Dedifferentiated amniotic fluid mesenchymal stem cell (primary cell): ENCODE data around the gene BBS10.
A peak's percentile ranks its signal among the peaks of the same experiment; 100 is the strongest.
"Not testable (repeated sequence)": the region's sequence is repeated elsewhere in the genome, so short reads cannot be mapped to it uniquely, and the experiment has no call there.

Source experiments
- DNase-seq: peaks from one replicate; pipeline ENCODE4 v3.0.0-alpha.2; 2016; ENCODE audit errors: extremely low spot score

Gene BBS10

DNA sequence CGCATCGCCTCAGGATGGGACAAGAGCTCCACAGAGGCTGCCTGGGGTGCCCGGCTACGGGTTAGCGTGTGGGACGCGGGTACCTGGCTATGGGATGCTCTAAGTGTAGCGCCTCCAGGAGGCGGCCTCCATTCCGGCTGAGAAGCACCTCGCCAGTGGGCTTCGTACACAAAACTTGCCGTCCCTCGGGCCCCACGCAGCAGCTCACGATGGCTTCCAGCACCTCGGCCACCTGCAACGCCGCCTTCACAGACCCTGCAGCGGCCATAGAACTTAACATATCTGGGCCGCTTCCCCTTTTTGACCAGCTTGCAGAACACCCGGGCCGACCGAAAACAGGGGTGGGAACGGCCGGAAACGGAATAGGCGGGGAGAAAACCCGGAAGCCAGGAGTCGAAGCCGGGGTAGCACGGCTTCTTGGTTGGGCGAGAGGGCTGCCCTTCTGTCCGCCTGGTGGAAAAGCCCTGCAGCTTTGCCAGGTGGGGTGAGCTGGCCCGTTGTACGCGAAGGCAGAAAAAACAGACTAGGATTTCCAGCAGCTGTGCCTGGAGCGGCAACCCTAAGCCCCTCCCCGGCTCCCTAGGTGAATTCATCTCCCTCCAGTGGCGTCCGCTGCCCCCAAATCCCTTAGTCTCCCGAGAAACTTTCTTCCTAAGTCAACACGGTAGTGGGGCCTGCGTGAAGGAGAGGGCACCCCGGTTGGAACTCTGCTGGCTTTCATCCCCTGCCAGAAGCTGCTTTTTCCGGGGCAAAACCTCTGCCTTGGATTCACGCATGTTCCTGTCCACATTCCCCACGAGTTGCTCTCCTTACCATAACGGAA is at the start of gene BBS10:
Gene BBS10, minus strand, starts transcription at position 337 of the 823 bp plus-strand sequence. Its CDS starts 57 bp downstream, at position 280.
- peak; percentile 83 for DNase-seq

DNA sequence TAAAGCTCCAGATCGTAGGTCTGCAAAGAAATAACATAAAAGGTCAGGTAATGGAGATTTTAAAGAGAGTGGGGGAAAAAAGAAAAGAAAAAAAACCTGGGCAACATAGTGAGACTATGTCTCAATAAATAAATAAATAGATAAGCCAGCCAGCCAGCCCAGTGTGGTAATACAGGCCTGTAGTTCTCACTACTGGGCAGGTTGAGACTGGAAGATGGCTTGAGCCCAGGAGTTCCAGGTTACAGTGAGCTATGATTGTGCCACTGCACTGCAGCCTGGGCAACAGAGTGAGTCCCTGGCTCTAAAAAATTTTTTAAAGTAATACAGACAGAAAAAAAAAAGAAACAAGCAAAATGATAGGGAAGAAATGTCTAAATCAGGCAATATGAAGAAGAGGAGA is 43.2 kb upstream of the BBS10 start:
- DNase-seq, result no peak

DNA sequence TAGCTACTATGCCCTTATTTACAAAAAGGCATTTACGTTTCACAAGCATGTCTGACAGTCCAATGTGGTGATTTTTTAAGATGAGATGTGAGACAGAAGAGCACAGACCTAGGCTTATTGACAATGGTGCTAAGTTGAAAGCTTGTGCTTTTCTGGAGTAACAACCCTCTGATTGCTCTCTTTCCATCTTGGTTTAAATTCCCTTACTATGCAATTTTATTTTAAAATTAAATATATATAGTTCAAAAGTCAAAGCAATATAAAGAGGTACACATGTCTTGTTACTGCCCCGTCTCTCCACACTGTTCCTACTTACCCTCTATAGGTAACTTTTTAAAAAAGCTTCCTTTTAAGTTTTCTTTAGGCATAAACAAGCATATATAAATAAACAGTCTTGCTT is 39.4 kb upstream of the BBS10 start:
- DNase-seq, result no peak

DNA sequence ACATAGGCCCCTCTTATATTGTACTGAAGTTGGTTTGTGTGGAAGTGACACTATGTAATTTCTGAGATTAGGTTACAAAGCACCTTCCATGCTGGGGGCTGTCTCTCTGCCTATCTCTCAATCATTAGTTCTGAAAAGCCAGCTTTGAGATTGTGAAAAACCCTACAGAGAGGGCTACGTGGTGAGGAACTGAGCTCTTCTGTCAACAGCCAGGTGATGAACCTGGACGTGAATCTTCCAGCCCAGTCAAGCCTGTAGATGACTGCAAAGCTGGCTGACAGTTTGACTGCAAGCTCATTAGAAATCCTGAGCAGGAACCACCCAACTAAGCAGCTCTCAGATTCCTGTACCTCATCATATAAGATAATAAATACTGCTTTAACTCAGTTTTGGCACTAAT is 36.3 kb upstream of the BBS10 start:
- DNase-seq, result no peak

DNA sequence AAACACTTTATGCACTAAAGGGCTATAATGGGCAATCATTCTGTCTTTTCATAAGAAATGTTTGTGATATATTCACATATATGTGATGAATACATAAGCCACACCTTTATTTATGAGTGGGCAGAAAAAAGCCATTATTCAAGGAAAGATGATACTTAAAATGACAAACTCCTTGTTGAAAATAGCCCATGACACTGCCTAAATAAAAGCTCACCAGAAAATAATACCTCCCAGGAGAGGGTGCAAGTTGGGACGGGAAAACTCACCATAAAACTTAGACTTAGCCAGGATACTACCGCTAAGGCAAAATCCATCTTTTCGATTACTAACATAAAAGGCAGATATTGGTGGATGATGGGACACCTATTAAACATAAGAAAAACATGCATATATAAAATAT is 35.8 kb upstream of the BBS10 start:
- no peak for DNase-seq

DNA sequence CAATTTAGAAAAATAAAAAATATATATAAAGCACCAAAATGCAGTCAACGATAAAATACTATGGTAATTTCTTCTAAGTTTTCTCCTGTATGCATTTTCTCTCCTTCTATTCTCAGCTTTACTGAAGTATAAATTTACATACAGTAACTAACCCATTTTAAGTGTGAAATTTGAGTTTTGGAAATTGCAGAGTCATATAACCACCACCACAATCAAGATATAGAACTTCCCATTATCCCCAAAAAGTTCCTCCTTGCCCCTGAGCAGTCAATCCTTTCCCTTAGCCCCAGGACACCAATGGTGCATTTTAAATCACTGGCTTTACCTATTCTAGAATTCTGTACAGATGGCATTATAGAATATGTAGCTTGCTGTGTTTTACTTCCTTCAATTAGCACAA is 31.0 kb upstream of the BBS10 start:
- DNase-seq, result no peak

DNA sequence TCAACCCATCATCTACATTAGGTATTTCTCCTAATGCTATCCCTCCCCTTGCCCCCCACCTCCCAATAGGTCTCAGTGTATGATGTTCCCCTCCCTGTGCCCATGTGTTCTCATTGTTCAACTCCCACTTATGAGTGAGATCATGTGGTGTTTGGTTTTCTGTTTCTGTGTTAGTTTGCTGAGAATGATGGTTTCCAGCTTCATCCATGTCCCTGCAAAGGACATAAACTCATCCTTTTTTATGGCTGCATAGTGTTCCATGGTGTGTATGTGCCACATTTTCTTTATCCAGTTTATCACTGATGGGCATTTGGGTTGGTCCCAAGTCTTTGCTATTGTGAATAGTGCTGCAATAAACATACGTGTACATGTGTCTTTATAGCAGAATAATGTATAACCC is 28.7 kb upstream of the BBS10 start:
- DNase-seq, result not testable (repeated sequence)

DNA sequence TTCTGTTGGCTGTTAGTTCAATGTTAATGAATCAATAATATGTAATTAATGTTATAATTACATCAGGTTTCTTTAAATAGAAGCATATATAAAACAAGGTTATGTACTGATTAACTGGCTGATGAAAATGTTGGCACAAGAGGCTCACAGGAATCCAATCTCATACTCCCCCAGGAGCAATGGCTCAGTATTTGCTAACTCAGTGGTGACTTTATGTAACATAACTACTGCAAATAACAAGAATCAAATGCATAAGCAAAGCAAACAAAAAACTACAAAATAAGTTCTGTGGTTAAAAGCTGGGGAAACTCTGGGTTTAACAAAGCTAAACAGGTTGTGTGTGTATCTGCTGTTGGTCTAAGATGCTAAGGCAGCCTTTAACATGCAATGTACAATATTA is 27.7 kb upstream of the BBS10 start:
- no peak for DNase-seq

DNA sequence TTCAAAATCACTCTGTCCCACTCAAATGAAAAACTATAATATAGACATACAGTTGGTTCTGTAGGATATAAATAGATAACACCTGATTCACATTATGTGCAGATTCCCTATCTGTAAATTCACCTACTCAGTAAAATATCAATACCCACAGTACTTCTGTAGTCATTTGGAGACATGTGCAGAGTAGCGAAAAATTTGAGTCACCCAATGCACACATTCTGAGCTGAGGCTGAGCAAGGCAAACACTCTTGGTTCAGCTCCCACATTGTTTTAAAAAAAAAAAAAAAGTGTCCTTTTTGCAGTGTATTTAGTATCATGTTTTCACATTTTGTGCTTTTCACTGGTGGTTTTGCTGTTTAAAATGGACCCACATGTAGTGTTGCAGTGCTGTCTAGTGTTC is 27.3 kb upstream of the BBS10 start:
- DNase-seq, result no peak

DNA sequence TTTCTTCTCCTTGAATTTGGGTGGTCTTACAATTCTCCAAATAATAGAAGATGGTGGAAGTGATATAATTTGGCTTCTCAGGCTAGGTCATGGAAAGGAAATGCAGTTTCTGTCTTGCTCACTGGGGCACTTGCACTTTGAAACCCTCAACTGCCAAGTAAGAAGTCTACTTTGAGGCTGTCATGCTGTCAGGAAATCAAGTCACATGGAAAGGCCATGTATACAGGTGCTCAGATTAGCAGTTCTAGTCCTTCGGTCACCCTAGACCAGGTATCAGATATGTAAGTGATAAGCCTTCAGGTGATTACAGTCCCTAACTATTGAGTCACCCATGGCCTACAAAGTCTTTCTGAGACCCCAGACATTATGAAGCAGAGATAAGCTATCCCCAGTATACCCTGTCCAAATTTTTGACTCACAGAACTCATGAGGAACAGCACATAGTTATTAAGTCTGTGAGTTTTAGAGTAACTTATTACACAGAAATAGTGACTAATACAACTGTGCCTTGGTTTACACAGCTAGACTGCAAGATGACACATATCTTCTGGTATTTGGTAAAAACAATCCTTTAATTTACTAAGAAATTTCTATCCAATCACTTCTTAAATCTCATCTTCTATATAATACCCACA is 26.3 kb upstream of the BBS10 start:
- no peak for DNase-seq

DNA sequence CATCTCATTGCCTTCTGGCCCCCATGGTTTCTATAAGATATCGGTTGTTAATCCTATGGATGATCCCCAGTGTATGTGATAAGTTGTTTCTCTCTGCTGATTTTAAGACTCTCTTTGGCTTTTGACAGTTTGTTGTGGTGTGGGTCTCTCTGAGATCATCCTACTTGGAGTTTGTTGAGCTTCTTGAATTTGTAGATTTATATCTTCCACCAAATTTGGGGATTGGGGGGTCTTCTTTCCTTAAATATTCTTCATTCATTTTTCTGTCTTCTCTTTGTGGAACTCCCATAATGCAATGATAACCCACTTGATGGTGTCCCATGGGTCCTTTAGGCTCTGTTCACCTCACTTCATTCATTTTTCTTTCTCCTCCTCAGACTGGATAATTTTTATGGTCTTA is 20.0 kb upstream of the BBS10 start:
- no peak for DNase-seq

DNA sequence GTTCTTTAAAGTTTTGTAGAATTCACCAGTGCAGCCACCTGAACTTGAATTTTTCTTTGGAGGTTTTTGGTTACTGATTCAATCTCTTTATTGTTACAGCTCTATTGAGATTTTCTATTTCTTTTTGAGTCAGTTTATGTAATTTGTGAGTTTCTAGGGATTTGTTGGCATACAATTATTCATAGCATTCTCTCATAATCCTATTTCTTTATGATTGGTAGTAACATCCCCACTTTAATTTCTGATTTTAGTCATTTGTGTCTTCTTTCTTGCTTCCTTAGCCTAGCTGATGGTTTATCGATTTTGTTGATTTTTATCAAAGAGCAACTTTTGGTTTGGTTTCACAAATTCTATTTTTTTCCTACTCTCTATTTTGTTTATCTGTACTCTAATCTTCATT is 17.9 kb upstream of the BBS10 start:
- DNase-seq, result no peak

DNA sequence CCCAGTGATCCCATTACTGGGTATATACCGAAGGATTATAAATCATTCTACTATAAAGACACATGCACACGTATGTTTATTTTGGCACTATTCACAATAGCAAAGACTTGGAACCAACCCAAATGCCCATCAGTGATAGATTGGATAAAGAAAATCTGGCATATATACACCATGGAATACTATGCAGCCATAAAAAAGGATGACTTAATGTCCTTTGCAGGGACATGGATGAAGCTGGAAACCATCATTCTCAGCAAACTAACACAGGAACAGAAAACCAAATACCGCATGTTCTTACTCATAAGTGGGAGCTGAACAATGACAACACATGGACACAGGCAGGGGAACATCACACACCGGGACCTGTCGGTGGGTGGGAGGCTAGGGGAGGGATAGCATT is 15.9 kb upstream of the BBS10 start:
- not testable (repeated sequence) for DNase-seq

DNA sequence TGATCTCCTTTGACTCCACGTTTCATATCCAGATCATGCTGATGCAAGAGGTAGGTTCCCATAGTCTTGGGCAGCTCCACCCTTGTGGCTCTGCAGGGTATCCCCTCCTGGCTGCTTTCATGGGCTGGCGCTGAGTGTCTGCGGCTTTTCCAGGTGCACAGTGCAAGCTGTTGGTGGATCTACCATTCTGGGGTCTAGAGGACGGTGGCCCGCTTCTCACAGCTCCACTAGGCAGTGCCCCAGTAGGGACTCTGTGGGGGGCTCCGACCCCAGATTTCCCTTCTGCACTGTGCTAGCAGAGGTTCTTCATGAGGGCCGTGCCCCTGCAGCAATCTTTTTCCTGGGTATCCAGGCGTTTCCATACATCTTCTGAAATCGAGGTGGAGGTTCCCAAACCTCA is 12.1 kb upstream of the BBS10 start:
- DNase-seq, result no peak

DNA sequence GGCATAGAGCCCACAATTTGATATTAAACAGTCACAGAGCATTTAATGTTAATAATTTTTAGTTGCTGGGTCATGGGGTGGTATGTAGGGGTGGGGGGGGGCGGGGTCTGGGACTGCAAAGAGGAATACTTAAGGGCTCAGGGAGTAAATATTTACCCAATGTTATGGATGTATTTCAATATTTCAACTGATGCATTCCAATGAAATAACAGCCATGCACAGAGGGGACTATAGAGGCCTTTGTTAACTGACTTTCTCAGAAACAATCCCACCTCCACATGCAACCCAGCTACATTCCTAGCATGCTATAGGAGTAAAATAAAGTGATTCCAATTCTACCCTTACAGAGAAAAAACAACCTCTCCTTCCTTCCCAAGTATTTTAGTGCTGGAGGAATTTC is 7.9 kb upstream of the BBS10 start:
- DNase-seq, result no peak

DNA sequence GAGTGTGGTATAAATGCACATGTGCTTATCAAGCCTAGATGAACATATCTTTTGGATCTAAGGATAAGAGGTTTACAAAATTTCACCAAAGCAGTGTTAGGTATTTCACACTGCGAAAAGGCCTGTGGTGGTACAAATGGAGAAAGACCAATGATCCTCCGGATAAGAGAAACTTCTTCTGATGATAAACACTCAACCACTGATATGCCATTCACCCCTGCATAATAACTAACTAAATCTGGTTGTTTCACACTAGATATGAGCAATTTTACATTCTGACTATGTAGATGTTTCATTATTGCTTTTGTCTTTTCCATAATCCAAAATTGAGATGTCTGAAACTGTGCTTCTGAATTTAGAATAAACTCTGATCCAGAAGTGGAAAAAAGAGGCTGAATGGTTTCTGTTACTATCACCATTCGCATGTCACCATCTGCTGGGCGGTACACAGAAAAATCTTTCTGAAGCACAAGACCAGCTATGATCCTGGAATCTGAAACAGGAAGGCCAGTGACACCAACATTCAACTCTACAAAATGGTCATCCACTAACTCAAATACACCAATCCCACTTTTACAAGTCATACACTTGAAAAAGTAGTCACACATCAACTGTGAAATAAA is 1.3 kb downstream of the BBS10 start:
- peak; percentile 76 for DNase-seq

DNA sequence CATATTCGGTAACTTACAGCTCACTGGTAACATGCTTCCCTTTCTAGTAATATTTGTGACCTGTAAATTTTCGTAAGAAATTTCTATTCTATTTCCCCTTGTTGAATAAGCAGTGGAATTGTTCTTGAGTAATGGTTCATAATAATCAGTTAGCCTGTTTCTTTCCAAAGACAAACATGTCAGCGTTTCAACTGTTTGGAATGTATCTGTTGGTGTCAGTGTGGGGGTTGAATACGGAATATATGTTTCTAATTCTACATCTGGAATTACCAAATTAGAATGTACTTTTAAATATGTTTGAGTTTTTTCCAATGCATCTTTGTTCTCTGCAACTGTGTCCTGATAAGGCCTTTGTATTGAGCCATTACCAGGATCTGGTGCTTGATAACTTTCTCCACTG is 2.0 kb downstream of the BBS10 start:
- no peak for DNase-seq

DNA sequence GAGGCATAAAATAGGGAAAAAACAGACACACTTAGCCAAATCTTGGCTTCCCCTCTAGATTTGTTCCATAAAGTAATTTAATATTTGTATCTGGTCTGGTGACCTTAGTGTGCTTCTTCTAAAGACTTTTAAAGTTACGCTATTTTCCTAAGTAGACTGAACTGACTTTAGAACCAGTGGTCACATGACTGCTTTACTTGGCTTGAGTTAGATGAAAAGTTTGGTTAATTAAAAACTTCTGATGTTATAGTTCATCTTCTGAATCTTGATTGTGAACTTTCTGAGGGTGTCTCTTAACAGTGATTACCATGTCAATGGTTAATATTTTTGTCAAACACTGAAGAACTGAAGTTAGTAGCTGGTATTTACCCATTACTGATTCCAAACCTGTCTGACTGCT is 2.6 kb downstream of the BBS10 start:
- DNase-seq, result no peak

DNA sequence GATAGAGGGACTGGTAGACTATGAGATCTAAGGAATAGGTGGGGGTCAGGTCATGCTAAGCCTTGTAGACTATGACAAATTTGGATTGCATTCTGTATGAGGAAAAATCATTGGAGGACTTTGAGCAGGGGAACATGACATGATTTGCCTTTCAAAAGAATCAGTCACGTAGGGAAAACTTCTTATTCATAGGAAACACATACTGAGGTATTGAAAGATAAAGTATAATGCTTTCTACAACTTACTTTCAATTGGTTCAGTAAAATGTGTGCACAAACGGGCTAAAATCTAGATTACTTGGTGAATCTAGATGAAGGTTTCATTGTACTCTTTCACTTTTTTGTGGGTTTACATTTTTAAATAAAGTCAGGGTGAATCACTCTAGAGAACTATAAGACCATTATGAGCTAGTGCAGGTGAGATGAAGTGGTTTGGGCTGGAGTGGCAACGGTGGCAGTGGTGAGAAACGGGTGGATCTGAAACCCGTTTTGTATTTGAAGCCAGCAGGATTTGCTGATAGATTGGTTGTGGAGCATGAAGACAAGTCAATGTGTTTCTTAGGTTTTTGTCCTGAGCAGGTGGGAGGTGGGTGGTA is 6.7 kb downstream of the BBS10 start:
- no peak for DNase-seq

DNA sequence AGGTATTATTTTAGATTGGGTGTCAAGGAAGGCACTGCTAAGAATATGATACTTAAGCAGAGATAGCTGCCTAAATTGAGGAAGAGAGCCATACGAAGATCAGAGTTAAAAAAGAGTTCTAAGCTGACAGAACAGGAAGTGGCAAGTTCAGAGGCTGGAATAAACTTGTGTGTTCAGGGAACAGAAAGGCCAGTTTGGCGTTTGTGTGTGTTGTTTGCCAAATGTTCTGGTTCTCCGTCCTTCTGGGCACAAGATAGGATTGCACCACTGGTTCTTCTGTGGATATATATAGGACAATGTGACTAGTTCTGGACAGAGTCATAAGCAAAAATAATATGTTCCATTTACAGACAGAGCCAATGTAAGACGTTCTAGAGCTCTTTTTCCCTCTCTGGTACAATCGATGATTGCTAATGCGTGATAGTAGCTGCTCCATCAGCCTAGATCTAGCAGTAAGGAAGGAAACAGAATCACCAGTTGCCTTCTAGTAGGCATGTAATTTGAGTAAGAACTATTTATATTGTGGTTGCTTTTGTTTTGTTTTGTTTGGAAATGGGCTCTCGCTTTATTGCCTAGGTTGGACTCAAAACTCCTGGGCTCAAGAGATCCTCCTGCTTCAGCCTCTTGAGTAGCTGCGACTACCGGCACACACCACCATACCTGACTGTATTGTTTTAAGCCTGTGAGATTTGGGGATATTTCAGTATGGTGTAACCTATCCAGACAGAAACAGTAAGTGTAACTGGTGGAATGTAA is 7.4 kb downstream of the BBS10 start:
- DNase-seq, result no peak

DNA sequence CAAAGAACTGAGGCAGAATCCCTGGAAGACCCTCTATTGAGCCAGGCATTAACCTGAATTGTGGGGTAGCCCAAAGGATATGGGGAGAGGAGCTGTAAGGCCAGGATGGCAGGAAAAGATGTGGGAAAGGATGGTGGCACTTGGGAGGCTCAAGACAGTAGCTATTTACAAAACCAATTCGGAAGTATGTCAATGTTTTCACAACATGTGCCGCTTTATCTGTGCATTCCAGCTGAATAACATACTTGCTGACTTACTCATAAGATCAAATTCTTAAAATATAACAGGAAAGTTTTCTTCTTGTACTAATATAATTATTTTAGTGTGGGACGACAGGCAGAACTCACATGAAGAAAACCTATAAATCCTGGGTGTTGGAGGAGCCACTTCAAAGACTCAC is 10.6 kb downstream of the BBS10 start:
- DNase-seq, result peak; percentile 38

DNA sequence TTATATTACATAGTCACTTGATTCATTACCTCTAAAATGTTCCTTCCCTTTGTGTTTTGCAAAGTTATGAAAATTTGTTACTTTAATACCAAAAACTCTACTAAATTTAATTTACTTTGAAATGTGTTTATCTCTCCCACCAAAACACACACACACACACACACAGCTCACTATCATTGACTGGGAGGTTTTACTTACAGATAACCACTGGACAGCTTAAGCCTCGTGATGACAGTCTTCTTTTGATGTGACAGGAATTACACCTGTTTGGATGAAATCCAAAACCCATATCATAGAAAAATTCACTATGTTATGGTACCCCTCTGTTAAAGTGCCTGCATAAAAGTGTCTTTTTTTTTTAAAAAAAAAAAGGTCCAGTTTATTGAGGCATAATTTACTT is 15.6 kb downstream of the BBS10 start:
- no peak for DNase-seq
